DMS79 (cell line): ENCODE measurements around the gene FBH1.
"Not testable (repeated sequence)": the region's sequence is repeated elsewhere in the genome, so short reads cannot be mapped to it uniquely, and the experiment has no call there.

ENCODE experiments used
- DNase-seq: peaks from one replicate; lab custom pipeline; 2025; lab: John Stamatoyannopoulos, UW

FBH1 gene

DNA sequence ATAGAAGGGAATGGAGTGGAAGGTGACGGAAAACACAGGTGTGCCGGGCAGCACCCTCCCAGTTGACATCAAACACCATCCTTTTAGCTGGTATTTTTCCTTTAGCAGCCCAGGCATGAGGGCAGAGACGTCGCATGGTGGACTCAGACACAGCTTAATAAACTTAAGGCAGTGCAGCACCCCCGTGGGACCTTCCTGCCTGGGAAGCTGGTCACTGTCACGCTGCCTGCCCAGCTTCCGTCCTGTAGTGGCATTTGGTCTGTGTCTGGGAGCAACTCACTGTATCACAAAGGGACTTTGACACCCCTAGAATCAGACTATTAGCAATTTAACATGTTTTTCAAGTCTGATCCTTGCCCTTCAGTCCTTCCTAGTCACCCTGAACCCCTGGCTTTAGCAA lies 51.5 kb downstream of the FBH1 start:
- no peak for DNase-seq

DNA sequence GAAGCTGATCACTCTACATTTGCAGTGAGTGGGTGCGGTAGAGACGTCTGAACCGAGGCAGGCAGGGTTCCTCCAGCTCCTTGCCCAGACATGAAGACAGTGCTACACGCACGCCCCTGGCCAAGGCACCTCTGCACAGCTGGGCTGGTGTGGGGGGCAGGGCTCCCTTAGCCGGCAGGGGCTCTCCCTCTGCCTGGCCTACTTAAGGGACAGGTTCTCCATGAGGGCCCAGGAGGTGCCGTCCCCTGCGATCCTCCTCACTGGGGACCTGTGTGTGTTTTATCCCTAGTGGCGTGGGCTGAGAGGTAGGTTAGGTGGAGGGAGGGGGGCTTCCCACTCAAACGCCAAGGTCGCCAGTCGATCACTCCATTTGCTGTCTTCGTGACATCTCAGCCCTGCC lies 52.0 kb downstream of the FBH1 start:
- no peak for DNase-seq

DNA sequence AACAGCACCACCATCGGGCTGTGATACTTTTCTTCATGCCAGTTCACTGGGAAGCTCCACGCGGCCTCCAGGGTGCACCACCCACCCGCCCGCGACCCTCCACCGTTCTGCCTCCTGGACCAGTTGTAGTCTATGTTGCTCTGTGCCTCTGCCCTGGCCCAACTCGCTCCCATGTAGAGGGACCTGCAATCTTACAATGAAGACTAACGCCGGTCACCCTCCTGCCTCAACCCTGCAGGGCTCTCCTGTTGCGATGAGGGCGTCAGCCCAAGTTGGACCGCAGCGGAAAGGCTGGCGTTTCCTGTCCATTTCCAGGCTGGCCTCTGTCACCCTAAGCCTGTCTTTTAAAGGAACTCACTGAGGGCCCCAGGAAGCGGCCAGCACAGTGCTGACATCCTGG lies 52.4 kb downstream of the FBH1 start:
- no peak for DNase-seq

- no peak for DNase-seq
Measured at GRCh38 chr10:5943536-5943935, 53.5 kb downstream of the FBH1 start.

DNA sequence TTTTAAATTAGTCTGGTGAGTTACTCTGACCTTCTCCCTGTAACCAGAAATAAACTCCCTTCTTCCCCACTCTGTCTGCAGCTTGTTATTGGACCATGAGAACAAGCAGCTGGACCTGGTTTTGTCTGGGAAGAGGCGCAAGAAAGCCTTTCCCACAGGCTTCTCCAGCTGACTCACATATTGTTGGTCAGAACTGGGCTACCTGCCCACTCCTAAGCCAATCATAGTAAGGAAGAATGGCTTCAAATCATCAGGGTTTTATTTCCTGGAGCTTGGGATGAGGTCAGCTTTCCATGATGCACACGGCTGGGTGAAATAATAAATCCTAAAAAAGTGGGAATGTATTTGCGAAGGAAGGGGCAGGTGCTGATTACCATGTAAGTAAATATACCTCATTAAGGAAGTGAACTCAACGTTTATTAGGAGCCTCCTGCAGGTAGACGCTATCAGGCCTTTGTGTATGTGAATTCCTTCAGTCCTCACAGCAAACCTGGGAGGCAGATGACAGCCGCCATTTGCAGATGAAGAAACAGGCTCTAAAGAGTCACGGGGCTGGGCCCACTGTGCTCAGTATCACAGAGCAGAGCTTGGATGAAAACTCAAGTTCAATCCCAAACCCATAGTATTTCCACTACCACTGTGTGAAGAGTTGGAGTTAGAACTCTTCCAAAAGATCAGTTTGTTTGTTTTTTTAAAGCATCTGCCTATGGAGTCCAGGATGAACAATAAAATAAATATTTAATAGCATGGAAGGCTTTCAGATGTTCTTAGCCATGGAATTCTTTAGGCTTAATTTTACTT lies 54.5 kb downstream of the FBH1 start:
- DNase-seq = no peak

DNA sequence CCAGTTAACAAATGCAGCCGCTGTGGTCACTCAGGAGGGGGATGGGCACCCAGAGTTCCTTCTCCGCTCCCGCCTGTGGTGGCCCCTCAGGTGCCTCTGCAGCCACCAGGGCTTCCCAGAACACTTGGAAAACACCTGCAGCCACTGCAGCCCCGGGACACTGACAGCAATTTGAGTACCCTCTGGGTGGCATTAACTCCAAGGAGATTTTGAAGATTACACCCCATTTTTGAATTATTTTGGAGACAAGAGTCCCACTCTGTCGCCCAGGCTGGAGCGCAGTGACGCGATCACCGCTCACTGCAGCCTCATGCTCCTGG lies 55.1 kb downstream of the FBH1 start:
- DNase-seq = no peak

GRCh38 chr10:5945561-5946418 lies 55.7 kb downstream of the FBH1 start:
- DNase-seq = no peak

- not testable (repeated sequence) for DNase-seq
Measured at GRCh38 chr10:5946419-5946775, 56.4 kb downstream of the FBH1 start.

GRCh38 chr10:5946786-5947185 lies 56.7 kb downstream of the FBH1 start:
- no peak for DNase-seq

DNA sequence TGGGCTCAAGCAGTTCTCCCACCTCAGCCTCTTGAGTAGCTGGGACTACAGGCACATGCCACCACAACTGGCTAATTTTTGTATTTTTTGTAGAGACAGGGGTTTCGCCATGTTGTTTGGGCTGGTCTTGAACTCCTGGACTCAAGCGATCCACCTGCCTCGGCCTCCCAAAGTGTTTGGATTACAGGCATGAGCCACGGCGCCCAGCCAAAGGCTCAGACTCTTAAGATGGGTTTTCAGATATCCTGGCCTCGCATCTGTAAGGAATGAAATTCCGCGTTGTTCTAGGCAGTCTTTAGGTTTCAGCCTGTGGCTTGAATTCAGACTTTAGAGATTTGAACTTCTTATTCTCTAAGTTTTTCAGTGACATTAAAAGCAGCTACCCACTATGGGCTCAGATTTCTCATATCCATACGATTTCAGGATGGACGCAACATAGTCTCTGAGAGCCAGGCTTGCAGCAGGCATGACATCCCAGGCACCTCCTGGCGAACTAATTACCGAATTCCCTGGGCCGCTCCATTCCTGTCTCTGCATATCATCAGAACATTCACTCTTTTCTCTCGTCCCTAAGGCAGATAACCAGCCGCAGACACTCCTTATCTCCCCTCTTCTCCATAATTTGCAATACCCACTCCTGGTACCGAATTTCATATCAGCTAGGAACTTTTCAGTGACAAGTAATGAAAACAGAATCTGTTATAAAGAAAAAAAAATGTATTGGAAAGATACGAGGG lies 57.6 kb downstream of the FBH1 start:
- DNase-seq = no peak

- DNase-seq = no peak
Measured at GRCh38 chr10:5948208-5948585, 58.2 kb downstream of the FBH1 start.

DNA sequence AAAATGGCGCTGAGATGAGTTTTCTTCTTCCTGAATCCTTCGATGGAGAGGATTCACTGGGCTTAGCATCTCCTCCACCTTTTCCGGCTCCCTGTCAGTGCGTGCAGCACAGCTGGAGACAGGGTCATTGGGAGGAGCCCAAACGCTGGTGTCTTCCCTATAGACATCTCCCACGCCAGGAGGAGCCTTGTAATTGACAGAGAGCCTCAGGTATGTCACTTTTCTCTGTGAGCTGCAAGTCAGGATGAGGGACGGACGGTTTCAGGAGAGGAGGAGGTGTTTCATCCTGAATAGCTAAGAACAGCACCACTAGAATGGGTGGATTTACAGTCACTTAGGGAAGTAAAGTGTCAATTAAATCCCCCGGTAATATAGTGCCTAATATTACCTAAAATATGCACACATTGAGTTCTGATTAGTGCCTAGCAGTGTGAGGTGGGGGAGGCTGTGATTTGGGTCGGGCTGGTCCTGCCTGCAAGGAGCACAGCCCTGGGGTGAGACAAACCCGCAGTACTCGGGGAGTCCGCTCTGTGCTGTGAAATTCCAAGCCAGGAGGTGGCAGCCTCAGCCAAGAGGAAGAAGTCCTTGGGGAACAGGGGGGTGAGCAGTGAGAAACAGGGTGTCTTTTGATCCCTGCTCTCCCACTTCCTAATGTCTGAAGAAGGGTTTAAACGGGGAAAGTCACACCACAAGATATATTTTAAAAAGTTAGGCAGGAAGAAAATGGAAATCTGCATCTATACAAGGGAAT lies 59.1 kb downstream of the FBH1 start:
- DNase-seq = no peak

DNA sequence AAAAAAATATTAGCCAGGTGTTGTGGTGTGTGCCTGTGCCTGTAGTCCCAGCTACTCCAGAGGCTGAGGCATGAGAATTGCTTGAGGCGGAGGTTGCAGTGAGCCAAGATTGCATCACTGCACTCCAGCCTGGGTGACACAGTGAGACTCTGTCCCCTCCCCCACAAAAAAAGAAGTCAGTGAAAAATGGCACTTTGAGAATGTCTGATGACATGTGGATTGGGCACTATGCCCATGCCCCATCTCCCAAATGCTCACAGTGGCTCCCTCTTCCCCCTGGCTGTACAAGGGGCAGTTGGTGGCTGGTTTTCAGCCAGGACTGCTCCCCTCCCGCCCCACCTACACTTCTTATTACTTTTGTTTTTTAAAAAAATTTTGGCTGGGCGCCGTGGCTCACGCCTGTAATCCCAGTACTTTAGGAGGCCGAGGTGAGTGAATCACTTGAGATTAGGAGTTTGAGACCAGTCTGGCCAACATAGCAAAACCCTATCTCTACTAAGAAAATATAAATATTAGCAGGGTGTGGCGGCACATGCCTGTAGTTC lies 61.2 kb downstream of the FBH1 start:
- DNase-seq = no peak

DNA sequence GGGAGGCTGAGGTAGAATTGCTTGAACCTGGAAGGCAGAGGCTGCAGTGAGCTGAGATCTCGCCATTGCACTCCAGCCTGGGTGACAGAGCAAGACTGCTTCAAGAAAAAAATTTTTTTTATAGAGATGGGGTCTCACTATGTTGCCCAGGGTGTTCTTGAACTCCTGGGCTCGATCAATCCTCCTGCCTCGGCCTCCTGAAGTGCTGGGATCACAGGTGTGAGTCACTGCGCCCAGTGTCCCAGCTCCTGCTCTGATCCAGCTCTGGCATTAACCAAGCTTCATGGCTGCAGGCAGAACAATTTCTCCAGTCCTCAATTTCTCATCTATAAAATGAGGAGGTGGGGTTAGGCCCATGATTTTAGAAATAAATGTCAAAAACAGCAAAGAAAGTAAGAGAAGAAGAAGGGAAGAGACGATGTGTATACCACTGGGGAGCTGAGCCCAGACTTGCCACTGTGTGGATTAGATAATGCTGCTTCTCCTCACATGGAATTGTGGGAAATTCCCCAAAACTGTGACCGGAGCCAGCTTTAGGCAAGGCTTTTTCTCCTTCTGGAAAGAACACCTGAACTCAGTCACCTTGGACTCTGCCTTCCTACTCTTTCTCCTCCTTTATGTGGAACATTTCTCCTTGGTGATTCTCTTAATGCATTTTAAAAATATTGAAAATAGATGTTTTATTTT lies 61.8 kb downstream of the FBH1 start:
- no peak for DNase-seq

GRCh38 chr10:5952731-5953385 lies 62.8 kb downstream of the FBH1 start:
- no peak for DNase-seq

- no peak for DNase-seq
Measured at GRCh38 chr10:5953676-5954075, 63.6 kb downstream of the FBH1 start.

DNA sequence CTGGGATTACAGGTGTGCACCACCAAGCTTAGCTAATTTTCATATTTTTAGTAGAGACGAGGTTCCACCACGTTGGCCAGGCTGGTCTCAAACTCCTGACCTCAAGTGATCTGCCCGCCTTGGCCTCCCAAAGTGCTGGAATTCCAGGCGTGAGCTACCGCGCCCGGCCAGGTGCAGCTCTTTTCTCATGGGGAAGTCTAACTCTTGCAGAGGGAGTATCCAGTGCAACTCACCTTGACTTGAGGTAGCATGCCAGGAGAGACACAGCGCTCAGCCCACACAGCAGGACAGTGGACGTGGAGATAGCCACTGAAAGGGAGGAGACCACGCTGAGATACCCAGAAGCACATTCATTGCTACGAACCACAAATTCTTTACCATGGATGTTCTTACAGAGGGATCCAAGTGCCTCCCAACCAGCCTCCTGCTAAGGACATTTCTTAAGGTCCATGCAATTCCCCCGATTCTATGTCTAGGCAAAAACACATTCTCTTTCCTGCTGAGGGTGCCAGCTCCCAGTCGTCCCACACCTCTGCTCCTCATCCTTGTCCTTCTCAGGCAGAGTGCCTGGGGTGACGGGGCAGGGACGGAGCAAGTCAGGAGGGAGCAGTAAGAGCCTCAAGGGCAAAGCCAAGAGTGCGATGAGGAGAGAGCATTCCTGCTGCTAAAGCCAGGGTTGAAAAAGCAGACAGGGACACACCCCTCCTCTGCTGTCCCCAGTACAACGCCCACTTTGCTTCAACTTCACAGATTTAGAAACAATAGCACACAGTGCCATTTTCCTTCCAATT lies 66.3 kb downstream of the FBH1 start:
- DNase-seq = no peak

GRCh38 chr10:5958077-5958476 lies 68.0 kb downstream of the FBH1 start:
- no peak for DNase-seq

DNA sequence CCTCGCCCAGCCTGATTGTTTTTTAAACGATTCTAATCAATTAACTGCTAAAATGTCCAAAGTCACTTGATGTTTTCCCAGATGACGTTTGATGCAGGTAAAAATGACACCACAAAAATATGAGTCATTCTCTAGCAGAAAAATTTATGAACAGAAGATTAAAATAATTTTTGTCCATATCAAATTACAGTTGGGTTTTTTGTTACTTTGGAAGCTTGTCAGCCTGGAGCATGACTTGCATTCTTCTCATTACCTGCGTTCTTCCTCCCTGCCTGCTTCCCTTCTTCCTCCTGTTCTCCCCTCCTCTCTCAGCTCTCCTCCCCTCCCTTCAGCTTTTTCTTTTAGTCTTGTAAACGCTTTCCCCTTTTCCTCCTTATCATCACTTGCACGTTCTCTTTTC lies 68.6 kb downstream of the FBH1 start:
- DNase-seq = no peak

DNA sequence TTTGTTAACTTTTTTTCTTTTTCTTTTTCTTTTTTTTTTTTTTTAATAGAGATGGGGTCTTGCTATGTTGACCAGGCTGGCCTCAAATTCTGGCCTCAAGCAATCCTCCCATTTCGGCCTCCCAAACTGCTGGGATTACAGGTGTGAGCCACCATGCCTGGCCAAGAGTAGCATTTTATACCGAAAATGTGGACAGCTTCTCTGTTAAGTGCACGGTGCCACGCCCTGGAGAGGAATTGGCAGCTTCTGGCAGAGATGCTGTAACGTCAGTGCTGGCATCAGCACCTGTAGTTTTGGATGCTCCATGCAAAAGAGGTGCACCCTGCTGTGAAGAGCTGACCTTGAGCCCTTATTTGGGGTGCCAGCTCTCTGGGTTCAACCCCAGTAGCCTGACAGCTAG lies 69.1 kb downstream of the FBH1 start:
- no peak for DNase-seq
